H1 (cell line): ENCODE measurements around the gene UVSSA. TPM values are rescaled to one million over a fixed set of nuclear protein-coding genes. Genes with fewer than 3 reads are reported as not detected.

Experiments
- CTCF ChIA-PET: fragments of 300-600 bp; sonication (Branson Sonifier 250); formaldehyde crosslinking; loops from one replicate; lab custom pipeline; 2021; ENCODE audit not compliant: partially characterized antibody; lab: Charles Lee
- POLR2A ChIA-PET: fragments of 300-600 bp; sonication (Branson Sonifier 250); formaldehyde crosslinking; loops from one replicate; lab custom pipeline; 2021; ENCODE audit warnings: inconsistent platforms; ENCODE audit not compliant: partially characterized antibody; lab: Charles Lee
- DNase-seq, 2 experiments: peaks; one replicate each; pipeline versions ENCODE4 v3.0.0 to v3.0.0-alpha.2; 2010 to 2022; ENCODE audit warnings: low spot score in 2 of 2, low read depth in 1 of 2, mixed read lengths in 1 of 2
- FAIRE-seq: peaks from 2 replicates; lab custom pipeline; 2011; peaks lifted over from hg19 to GRCh38; lab: Jason Lieb, UNC
- H2AFZ ChIP-seq: 2 replicates; pipeline ENCODE4 v1.8.1; 2012; ENCODE audit warnings: low read length, inconsistent platforms
- H2AK5ac ChIP-seq: 2 replicates; pipeline ENCODE4 v1.6.1; 2013; ENCODE audit warnings: low read depth, low read length
- H2BK120ac ChIP-seq: replicated peaks from 2 replicates; pipeline ENCODE3; 2013; ENCODE audit warnings: low read depth, low read length, inconsistent platforms
- H2BK12ac ChIP-seq: 2 replicates; pipeline ENCODE4 v1.6.1; 2013; ENCODE audit warnings: low read depth, low read length
- H2BK15ac ChIP-seq: 2 replicates; pipeline ENCODE4 v1.6.1; 2013; ENCODE audit warnings: low read length
- H2BK20ac ChIP-seq: 2 replicates; pipeline ENCODE4 v1.6.1; 2013; ENCODE audit warnings: low read length
- H2BK5ac ChIP-seq: 2 replicates; pipeline ENCODE4 v1.6.1; 2013; ENCODE audit warnings: low read depth, low read length
- H3K14ac ChIP-seq: 2 replicates; pipeline ENCODE4 v1.6.1; 2013; ENCODE audit warnings: inconsistent platforms; ENCODE audit not compliant: insufficient read length
- H3K18ac ChIP-seq: 2 replicates; pipeline ENCODE4 v1.6.1; 2013; ENCODE audit warnings: low read length; ENCODE audit errors: extremely low read depth
- H3K23ac ChIP-seq: 2 replicates; pipeline ENCODE4 v1.6.1; 2013; ENCODE audit warnings: inconsistent platforms; ENCODE audit not compliant: insufficient read length
- H3K23me2 ChIP-seq: 2 replicates; pipeline ENCODE4 v1.6.1; 2013; ENCODE audit warnings: low read depth, low read length
- H3K27ac ChIP-seq: 2 replicates; pipeline ENCODE4 v1.6.1; 2011; ENCODE audit warnings: low read depth, low read length, inconsistent platforms
- H3K27me3 ChIP-seq, 4 experiments: replicated peaks in 1 of 4; 1 replicate in 1 of 4; 2 replicates in 3 of 4; pipeline versions ENCODE4 v1.6.1 to v1.8.1; 2011 to 2013; ENCODE audit warnings: low read length in 3 of 4, mild to moderate bottlenecking in 3 of 4, inconsistent platforms in 2 of 4, mixed read lengths in 2 of 4, moderate library complexity in 1 of 4; ENCODE audit not compliant: control insufficient read depth in 3 of 4, insufficient read depth in 3 of 4; ENCODE audit errors: extremely low read depth in 1 of 4
- H3K36me3 ChIP-seq, 4 experiments: 2 replicates each; pipeline versions ENCODE4 v1.6.1 to v1.8.1; 2011 to 2013; ENCODE audit warnings: mild to moderate bottlenecking in 4 of 4, low read length in 3 of 4, moderate library complexity in 2 of 4, control low read depth in 1 of 4, inconsistent platforms in 1 of 4; ENCODE audit not compliant: insufficient read depth in 4 of 4, control insufficient read depth in 2 of 4
- H3K4ac ChIP-seq: replicated peaks from 2 replicates; pipeline ENCODE3; 2013; ENCODE audit warnings: low read length, low read depth, mixed read lengths, inconsistent platforms; ENCODE audit not compliant: insufficient read length
- H3K4me1 ChIP-seq, 4 experiments: replicated peaks in 1 of 4; 1 replicate in 1 of 4; 2 replicates in 3 of 4; pipeline versions ENCODE4 v1.6.1 to v1.8.1; 2011 to 2013; ENCODE audit warnings: low read length in 3 of 4, inconsistent platforms in 2 of 4, mixed read lengths in 1 of 4; ENCODE audit not compliant: insufficient read depth in 4 of 4, control insufficient read depth in 3 of 4
- H3K4me2 ChIP-seq, 2 experiments: 2 replicates each; pipeline versions ENCODE4 v1.6.1 to v1.8.1; 2011 to 2013; ENCODE audit warnings: low read depth in 2 of 2, low read length in 2 of 2, control low read depth in 1 of 2, inconsistent platforms in 1 of 2, mild to moderate bottlenecking in 1 of 2; ENCODE audit not compliant: insufficient read depth in 1 of 2
- H3K4me3 ChIP-seq, 4 experiments: fragments of 200-600, 300-600 bp in 1 of 4; sonication (generic), shearing (Covaris generic), sonication (Bioruptor Twin) in 1 of 4; 2 replicates each; pipeline versions ENCODE4 v1.5.1 to v1.8.1; 2011 to 2016; ENCODE audit warnings: low read length in 4 of 4, low read depth in 3 of 4, control low read depth in 2 of 4, inconsistent platforms in 2 of 4, mild to moderate bottlenecking in 2 of 4, mixed read lengths in 1 of 4, moderate library complexity in 1 of 4; ENCODE audit not compliant: insufficient read depth in 2 of 4; ENCODE audit errors: extremely low read depth in 1 of 4
- H3K56ac ChIP-seq: replicated peaks from 2 replicates; pipeline ENCODE3; 2013; ENCODE audit warnings: low read depth, mild to moderate bottlenecking, mixed read lengths, low read length, inconsistent platforms; ENCODE audit not compliant: insufficient read length
- H3K79me1 ChIP-seq: 2 replicates; pipeline ENCODE4 v1.6.1; 2013; ENCODE audit warnings: low read depth, low read length, control low read depth
- H3K79me2 ChIP-seq, 2 experiments: 2 replicates each; pipeline versions ENCODE4 v1.6.1 to v1.8.1; 2012 to 2013; ENCODE audit warnings: low read length in 2 of 2, mild to moderate bottlenecking in 2 of 2, inconsistent platforms in 1 of 2; ENCODE audit not compliant: insufficient read depth in 2 of 2, control insufficient read depth in 1 of 2
- H3K9ac ChIP-seq, 4 experiments: replicated peaks in 1 of 4; 1 replicate in 1 of 4; 2 replicates in 3 of 4; pipeline versions ENCODE4 v1.6.1 to v1.8.1; 2011 to 2013; ENCODE audit warnings: low read depth in 3 of 4, low read length in 3 of 4, control low read depth in 2 of 4, mild to moderate bottlenecking in 2 of 4, moderate library complexity in 2 of 4, inconsistent platforms in 1 of 4; ENCODE audit errors: extremely low read depth in 1 of 4
- H3K9me3 ChIP-seq, 2 experiments: 2 replicates each; pipeline versions ENCODE4 v1.6.1 to v1.8.1; 2012 to 2013; ENCODE audit warnings: mild to moderate bottlenecking in 2 of 2, moderate library complexity in 2 of 2, control low read depth in 1 of 2, inconsistent platforms in 1 of 2, low read depth in 1 of 2, low read length in 1 of 2, mixed read lengths in 1 of 2; ENCODE audit not compliant: insufficient read depth in 2 of 2
- H4K20me1 ChIP-seq, 2 experiments: replicated peaks in 1 of 2; 2 replicates each; pipeline versions ENCODE3 to v1.8.1; 2011 to 2013; ENCODE audit warnings: inconsistent platforms in 2 of 2, low read length in 2 of 2, mild to moderate bottlenecking in 1 of 2; ENCODE audit not compliant: insufficient read depth in 2 of 2, control insufficient read depth in 1 of 2
- H4K5ac ChIP-seq: 2 replicates; pipeline ENCODE4 v1.6.1; 2013; ENCODE audit warnings: low read length, low read depth, mixed read lengths, inconsistent platforms; ENCODE audit not compliant: insufficient read length
- H4K8ac ChIP-seq: 2 replicates; pipeline ENCODE4 v1.8.0; 2013; ENCODE audit warnings: mild to moderate bottlenecking, moderate library complexity, low read length, inconsistent platforms; ENCODE audit not compliant: insufficient read depth; ENCODE audit errors: extremely low read depth
- H4K91ac ChIP-seq: replicated peaks from 2 replicates; pipeline ENCODE3; 2013; ENCODE audit warnings: low read length, mixed read lengths, inconsistent platforms; ENCODE audit not compliant: insufficient read length
- EZH2 ChIP-seq: fragments of 200-600 bp; sonication (generic); IDR thresholded peaks from 2 replicates; pipeline ENCODE4 v1.7.1; 2012; ENCODE audit warnings: low read depth, mild to moderate bottlenecking, moderate library complexity, low read length, inconsistent platforms; ENCODE audit not compliant: severe bottlenecking
- KDM5A ChIP-seq: fragments of 200-600 bp; IDR thresholded peaks from 2 replicates; pipeline ENCODE4 v1.7.1; 2012; ENCODE audit warnings: mild to moderate bottlenecking, low read length, inconsistent platforms, mixed read lengths
- RNF2 ChIP-seq: fragments of 200-900, 300-1000 bp; sonication (generic); IDR thresholded peaks from 2 replicates; pipeline ENCODE4 v1.7.1; 2016; ENCODE audit warnings: borderline replicate concordance, low read depth, mild to moderate bottlenecking, antibody characterized with exemption, low read length; ENCODE audit not compliant: poor library complexity, severe bottlenecking; ENCODE audit errors: missing control alignments
- SUZ12 ChIP-seq: fragments of 200-600 bp; sonication (generic); IDR thresholded peaks from 2 replicates; pipeline ENCODE4 v1.6.1; 2012; ENCODE audit warnings: mild to moderate bottlenecking, inconsistent platforms, low read length, moderate library complexity, mixed read lengths
- WGBS, 2 experiments: shearing (Covaris generic) in 1 of 2; methylation state at CpG; one replicate each; pipeline versions ENCODE4 v1.1.6 to v1.1.7; 2013 to 2015; ENCODE audit warnings: low lambda C conversion rate in 2 of 2, mixed read lengths in 2 of 2, inconsistent platforms in 1 of 2, low coverage in 1 of 2, missing lambda C conversion rate in 1 of 2; ENCODE audit not compliant: insufficient replicate concordance in 2 of 2, insufficient coverage in 1 of 2, insufficient read length in 1 of 2; ENCODE audit errors: extremely low coverage in 1 of 2, missing lambda C conversion rate in 1 of 2; 5-methylcytosine and 5-hydroxymethylcytosine counted together
- polyA plus RNA-seq, 7 experiments: library from polyadenylated mRNA; depleted of rRNA in 3 of 7; stranded (reverse) in 5 of 7; unstranded in 2 of 7; fragments of >200 nt in 5 of 7; fragments of 200-250 nt in 2 of 7; gene quantifications; 1 replicate in 5 of 7; 2 replicates in 1 of 7; 4 replicates in 1 of 7; pipeline versions ENCODE4 v1.2.1 to v1.2.3, GENCODE V29; 2011 to 2013; ENCODE audit warnings: missing spikeins in 2 of 7, mixed read lengths in 2 of 7
- total RNA-seq: library from RNA; stranded (reverse); fragmentation: NEBNext Ultra II Directional; extraction: Animal tissue kit (Norgen Biotek cat#: 25700); gene quantifications from 2 replicates; pipeline ENCODE4 v1.2.1, GENCODE V29; 2021

Gene UVSSA
- total and polyA plus RNA-seq, 2 of the 8 experiments (the other 6 are each of a cell fraction or from before 2014, with no cell fraction given) = 14.5 to 19.4 TPM

- POLR2A ChIA-PET = no interaction called here
- CTCF ChIA-PET = no interaction called here
These were observed 58.2 kb downstream of the UVSSA start for GRCh38 chr4:1405254-1405635.

More at GRCh38 chr4:1405254-1405635, 58.2 kb downstream of the UVSSA start:
- Histone ChIP-seq H3K79me1 (no peaks in the 10 kb centered on the region), H2BK120ac (no peak overlapping the region), H3K4me1 (peaks cover 0 to 28% (median 7%) of the 10 kb centered on the region in 4 experiments; a peak in 5 of 7 replicates), H3K4me2 (peak overlapping the region; percentile 7 to 20; a peak in 3 of 4 replicates), H2BK20ac (no peak overlapping the region), H4K20me1 (peaks cover 8 to 26% of the 10 kb centered on the region in 2 experiments), H2AFZ (no peak overlapping the region), H2BK5ac (no peak overlapping the region), H3K56ac (no peak overlapping the region), H4K5ac (no peak overlapping the region), H3K14ac (no peak overlapping the region), H3K4ac (no peak overlapping the region), H3K4me3 (peak overlapping the region in 1 of 4 experiments; percentile 65; a peak in 1 of 8 replicates), H3K27me3 (peaks cover 90 to 99% (median 99%) of the 10 kb centered on the region in 4 experiments), H2AK5ac (no peak overlapping the region), H3K79me2 (no peaks in the 10 kb centered on the region), H4K91ac (no peak overlapping the region), H3K18ac (no peak overlapping the region), H4K8ac (no peak overlapping the region), H3K36me3 (peaks cover 0 to 31% (median 0%) of the 10 kb centered on the region in 4 experiments; a peak in 1 of 8 replicates), H2BK15ac (no peak overlapping the region), H3K27ac (no peak overlapping the region), H3K9ac (no peak overlapping the region), H3K23ac (no peak overlapping the region), H2BK12ac (no peak overlapping the region), H3K9me3 (no peaks in the 10 kb centered on the region; a peak in 1 of 4 replicates), H3K23me2 (peaks cover 2% of the 10 kb centered on the region; the same call in 1 of the 2 replicates)
- 43% methylated on average over 21 of the region's 26 CpGs; no CpG with 5 or more reads in 1 of the 2 experiments for WGBS, 2 experiments
- TF ChIP-seq RNF2 (peak; percentile 71), SUZ12 (0 out of 2 replicates have a peak, but pooled peaks have one; percentile 0), KDM5A (no peak), EZH2 (peak; percentile 25)
- FAIRE-seq (no peak), DNase-seq (no peak)
